T-helper 9 cell (primary cell): ENCODE results near the gene SLX9.
"Not testable (repeated sequence)": the region's sequence is repeated elsewhere in the genome, so short reads cannot be mapped to it uniquely, and the experiment has no call there.

Experiments
- DNase-seq: peaks from one replicate; pipeline ENCODE4 v3.0.0-alpha.2; 2020

Gene SLX9

GRCh38 chr21:45022736-45023135 lies 82.9 kb downstream of the SLX9 start:
- DNase-seq = no peak

- DNase-seq = not testable (repeated sequence)
Measured at GRCh38 chr21:45024516-45024915, 84.7 kb downstream of the SLX9 start.

GRCh38 chr21:45026066-45026745 lies 86.4 kb downstream of the SLX9 start:
- no peak for DNase-seq
